B cell (primary cell): Measurements from ENCODE around the gene NIBAN1.
"Not testable (repeated sequence)": the region's sequence is repeated elsewhere in the genome, so short reads cannot be mapped to it uniquely, and the experiment has no call there.

Experiments used
- EZH2 ChIP-seq: IDR thresholded peaks from 2 replicates; pipeline ENCODE4 v1.6.1; 2012; ENCODE audit warnings: borderline replicate concordance, low read depth, mild to moderate bottlenecking, moderate library complexity, low read length; ENCODE audit not compliant: insufficient read depth, poor library complexity, severe bottlenecking
- TF ChIP-seq, protein P1 (sequence below): fragments of 200-600 bp; IDR thresholded peaks from one replicate; pipeline ENCODE4 v1.8.0; 2022; ENCODE audit warnings: antibody characterized with exemption, mild to moderate bottlenecking

- TF ChIP-seq, protein P1, sequence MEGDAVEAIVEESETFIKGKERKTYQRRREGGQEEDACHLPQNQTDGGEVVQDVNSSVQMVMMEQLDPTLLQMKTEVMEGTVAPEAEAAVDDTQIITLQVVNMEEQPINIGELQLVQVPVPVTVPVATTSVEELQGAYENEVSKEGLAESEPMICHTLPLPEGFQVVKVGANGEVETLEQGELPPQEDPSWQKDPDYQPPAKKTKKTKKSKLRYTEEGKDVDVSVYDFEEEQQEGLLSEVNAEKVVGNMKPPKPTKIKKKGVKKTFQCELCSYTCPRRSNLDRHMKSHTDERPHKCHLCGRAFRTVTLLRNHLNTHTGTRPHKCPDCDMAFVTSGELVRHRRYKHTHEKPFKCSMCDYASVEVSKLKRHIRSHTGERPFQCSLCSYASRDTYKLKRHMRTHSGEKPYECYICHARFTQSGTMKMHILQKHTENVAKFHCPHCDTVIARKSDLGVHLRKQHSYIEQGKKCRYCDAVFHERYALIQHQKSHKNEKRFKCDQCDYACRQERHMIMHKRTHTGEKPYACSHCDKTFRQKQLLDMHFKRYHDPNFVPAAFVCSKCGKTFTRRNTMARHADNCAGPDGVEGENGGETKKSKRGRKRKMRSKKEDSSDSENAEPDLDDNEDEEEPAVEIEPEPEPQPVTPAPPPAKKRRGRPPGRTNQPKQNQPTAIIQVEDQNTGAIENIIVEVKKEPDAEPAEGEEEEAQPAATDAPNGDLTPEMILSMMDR, result not testable (repeated sequence)
- TF ChIP-seq EZH2, result not testable (repeated sequence)
These were observed 16.4 kb downstream of the NIBAN1 start for GRCh38 chr1:184957901-184958300.
